Keratinocyte (primary cell): ENCODE data around the gene ARHGAP32.

ENCODE experiments used
- EZH2 ChIP-seq: IDR thresholded peaks from one replicate; pipeline ENCODE4 v1.6.1; 2012; ENCODE audit warnings: inconsistent platforms, mild to moderate bottlenecking, low read length, moderate library complexity
- TF ChIP-seq, protein P1 (sequence below), 3 experiments: IDR thresholded peaks in 1 of 3; conservative IDR thresholded peaks in 1 of 3; optimal IDR thresholded peaks in 1 of 3; 2 replicates in 2 of 3; 3 replicates in 1 of 3; pipeline versions ENCODE3 to v1.5.1; 2011; ENCODE audit warnings: low read length in 3 of 3, mild to moderate bottlenecking in 3 of 3, moderate library complexity in 2 of 3, control low read depth in 1 of 3, inconsistent platforms in 1 of 3; ENCODE audit not compliant: insufficient read depth in 2 of 3; ENCODE audit errors: extremely low read depth in 1 of 3

DNA sequence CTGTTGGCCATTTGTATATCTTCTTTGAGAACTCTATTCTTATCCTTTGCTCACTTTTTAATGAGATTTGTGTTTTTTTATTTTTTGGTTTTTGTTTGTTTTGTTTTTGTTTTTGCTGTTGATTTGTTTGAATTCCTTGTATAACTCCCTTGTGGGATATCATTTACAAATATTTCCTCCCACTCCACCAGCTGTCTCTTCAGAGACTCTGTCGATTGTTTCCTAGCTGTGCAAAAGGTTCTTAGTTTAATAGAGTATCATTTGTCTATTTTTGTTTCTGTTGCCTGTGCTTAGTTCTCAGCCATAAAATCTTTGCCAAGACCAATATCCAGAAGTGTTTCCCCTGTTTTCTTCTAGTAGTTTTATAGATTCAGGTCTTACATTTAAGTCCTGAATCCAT lies 82.4 kb downstream of the ARHGAP32 start:
- TF ChIP-seq, protein P1, sequence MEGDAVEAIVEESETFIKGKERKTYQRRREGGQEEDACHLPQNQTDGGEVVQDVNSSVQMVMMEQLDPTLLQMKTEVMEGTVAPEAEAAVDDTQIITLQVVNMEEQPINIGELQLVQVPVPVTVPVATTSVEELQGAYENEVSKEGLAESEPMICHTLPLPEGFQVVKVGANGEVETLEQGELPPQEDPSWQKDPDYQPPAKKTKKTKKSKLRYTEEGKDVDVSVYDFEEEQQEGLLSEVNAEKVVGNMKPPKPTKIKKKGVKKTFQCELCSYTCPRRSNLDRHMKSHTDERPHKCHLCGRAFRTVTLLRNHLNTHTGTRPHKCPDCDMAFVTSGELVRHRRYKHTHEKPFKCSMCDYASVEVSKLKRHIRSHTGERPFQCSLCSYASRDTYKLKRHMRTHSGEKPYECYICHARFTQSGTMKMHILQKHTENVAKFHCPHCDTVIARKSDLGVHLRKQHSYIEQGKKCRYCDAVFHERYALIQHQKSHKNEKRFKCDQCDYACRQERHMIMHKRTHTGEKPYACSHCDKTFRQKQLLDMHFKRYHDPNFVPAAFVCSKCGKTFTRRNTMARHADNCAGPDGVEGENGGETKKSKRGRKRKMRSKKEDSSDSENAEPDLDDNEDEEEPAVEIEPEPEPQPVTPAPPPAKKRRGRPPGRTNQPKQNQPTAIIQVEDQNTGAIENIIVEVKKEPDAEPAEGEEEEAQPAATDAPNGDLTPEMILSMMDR (optimal IDR thresholded peaks at IDR 0.05 in 1 of 3, IDR thresholded peaks at IDR 0.05 in 1 of 3, conservative IDR thresholded peaks at IDR 0.05 in 1 of 3; ENCODE audit: extremely low read depth in 1 of 3, insufficient read depth in 2 of 3, low read length in 3 of 3) = no peak
- TF ChIP-seq EZH2 = no peak
